Measurements from ENCODE around the gene PPP1R12B.
"Not testable (repeated sequence)": the region's sequence is repeated elsewhere in the genome, so short reads cannot be mapped to it uniquely, and the experiment has no call there.

The PPP1R12B gene

DNA sequence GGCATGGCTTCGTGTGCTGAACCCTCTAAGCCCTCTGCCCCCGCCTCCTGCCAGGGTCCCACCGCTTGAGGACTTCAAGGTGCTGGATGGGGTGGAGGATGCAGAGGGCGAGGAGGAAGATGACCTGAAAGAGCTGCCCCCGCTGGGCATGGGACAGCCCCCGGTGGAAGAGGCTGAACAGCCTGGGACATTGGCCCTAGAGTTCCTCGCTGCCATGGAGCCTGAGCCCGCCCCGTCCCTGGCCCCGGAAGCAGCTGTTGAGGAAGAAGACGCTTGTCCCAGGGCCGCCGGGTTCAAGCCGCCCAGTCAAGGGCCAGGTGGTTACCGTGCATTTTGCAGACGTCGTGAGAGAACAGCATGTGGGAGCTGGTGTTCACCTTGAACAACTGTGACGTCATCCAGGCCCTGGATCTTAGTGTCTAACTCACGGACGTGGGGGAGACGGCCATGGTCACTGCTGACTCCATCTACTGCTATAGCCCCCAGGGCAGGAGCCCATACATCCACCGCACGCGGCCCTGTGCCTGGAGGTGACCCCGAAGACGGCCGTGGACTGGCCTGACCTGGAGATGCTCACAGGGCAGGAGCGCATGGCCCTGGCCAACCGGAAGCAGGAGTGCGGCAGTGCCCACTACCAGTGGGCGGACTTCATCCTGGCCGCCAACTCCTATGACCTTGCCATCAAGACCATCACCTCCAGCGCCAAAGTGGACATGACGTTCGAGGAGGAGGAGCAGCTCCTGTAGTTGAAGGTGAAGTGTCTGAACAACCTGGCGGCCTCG is 90.1 kb downstream of the PPP1R12B start:
- DNase-seq: no peak

DNA sequence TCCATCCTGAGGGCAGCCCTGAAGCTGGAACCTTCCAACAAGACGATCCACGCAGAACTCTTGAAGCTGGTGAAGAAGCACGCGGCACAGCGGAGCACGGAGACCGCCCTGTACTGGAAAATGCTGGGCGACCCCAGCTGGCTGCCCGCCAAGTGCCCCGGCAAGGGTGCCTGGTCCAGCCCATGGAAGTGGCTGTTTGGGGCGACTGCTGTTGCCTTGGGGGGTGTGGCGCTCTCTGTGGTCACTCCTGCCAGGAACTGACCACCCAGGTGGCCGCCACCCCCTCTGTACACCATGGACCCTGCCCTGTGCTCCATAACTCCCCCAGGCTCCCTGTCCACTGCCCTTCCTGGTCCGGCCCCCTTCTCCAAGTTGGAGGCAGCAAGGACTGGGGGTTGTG is 90.8 kb downstream of the PPP1R12B start:
- no peak for DNase-seq

DNA sequence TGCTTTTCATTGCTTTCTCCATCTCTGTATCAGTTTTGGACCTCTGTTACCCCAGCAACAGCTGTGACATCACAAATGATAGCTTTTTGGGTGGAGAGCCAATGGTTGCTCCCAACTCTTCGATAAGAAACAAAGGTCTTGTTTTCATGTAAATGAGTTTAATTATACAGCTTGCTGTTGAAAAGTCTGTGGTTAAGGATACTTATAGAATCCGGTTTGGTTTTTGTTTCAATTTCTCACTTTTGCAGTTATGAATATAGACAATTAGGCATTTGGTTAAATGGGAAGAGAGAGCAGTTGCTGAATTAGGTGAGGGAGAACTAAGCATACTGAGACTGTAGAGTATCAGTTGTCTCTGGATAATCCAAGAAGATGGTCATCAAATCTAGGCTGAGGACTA is 99.6 kb downstream of the PPP1R12B start:
- not testable (repeated sequence) for DNase-seq

DNA sequence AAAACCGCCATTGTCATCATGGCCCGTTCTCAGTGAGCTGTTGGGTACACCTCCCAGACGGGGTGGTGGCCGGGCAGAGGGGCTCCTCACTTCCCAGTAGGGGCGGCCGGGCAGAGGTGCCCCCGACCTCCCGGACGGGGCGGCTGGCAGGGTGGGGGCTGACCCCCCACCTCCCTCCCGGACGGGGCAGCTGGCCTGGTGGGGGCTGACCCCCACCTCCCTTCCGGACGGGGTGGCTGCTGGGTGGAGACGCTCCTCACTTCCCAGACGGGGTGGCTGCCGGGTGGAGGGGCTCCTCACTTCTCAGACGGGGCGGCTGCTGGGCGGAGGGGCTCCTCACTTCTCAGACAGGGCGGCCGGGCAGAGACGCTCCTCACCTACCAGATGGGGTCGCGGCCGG is 103.1 kb downstream of the PPP1R12B start:
- not testable (repeated sequence) for DNase-seq

DNA sequence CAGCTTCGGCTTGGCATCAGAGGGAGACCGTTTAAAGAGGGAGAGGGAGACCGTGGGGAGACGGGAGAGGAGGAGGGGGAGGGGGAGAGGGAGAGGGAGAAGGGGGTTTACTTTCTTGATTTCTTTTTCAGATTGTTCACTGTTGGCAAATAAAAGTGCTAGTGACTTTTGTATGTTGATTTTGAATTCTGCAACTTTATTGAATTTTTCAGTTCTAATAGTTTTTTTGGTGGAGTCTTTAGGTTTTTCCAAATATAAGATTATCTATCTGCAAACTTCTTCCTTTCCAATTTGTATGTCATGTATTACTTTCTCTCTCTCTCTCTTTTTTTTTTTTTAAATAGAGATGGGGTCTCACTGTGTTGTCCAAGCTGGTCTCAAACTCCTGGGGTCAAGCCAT is 104.0 kb downstream of the PPP1R12B start:
- DNase-seq: no peak

DNA sequence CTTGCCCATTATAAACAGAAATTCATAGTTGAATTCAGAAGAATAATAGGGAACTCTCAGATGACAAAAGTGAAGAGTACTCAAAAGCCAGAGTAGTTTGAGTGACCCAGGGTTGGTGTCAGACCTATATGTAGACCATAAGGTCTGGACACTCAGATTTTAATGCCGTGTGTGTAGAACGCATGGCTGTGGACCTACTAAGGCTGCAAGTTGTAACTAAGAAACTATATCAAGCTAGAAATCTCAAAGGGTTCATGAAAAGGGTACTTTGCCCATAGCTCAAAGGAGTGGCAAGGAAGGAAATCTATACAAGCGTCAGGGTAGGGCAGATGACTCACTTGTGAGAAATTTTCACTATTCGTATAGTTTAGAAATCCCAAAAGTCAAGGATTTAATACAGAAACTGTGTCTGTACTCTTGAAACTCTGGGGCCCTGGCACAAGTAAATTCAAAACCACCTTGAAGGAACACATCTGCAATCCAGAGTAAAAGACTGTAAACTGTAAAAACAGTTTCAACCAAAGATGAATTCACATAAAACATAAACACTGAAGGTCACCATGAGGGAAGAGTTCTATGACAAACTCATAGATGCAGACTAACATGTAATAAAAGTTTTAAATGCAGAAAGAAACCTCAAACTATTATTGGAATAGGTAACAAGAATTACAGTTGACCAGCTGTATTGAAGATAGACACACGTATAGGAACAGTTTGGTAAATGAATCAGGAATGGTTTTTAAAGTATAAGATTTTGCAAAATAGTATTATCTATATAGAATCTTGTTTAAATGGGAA is 108.1 kb downstream of the PPP1R12B start:
- DNase-seq: not testable (repeated sequence)

DNA sequence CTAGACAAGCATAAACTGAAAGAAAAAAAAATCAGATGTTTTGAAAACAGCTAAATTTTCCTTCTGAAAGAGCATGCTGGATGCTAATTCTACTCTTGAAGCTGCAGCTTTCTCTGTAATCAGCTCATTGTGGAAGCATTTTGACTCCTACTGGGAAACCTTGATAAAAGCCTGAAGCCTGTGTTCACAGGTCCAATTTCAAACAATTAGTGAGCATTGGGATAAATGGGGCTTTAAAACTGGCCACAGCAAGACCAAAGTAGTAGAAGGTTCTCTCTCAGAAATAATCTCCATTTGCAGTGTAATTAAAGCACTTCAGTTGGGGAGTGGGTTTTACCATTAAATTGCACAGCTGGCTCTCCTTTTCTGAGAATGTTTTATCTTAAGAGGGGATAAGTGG is 110.2 kb downstream of the PPP1R12B start:
- not testable (repeated sequence) for DNase-seq

DNA sequence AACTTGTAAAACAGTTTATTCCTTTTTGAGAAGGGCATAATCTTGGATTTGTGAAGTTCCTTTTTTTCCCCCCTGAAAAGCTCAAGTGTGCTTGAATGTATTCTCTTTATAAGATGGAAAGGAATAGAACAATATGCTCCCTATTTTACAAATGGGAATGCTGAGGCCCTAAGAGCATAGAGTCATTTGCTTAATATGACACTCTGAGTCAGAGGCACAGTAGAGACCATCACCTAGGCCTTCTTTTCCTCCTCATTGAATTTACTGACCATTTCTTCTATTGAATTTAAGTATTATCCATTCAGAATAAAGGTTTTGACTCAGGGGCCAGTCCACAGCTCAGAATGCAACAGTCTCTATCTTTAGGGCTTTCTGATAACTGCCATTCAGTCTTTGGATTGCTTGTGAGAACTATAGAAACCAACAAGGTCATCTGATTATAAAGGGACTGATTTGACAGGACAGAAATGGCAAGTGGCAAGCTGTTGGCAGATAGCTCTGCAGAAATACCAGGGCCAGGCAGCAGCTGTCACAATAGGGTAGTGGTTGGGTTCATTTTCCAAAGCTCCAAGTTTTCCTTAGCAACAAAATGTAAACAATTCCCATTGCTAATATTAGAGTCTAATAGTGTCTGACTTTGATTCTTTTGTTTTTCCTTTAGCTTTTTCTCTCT is 111.1 kb downstream of the PPP1R12B start:
- DNase-seq: not testable (repeated sequence)

DNA sequence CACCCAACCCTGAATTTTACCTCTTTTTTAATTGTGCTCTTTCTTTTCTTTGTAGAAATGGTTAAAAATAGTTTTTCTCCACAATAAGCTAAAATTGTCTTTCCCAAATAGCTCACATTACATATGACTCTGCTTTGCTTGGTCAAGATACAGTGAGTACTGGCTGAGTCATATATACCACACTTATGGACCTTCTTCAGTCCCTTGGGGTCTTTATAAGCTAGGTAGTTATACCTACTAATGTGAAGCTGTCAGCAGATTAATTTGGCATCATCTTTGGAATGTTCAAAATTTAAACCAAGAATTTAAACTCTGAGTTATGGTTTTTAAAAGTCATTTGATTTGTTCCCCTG is 111.6 kb downstream of the PPP1R12B start:
- DNase-seq: not testable (repeated sequence)

DNA sequence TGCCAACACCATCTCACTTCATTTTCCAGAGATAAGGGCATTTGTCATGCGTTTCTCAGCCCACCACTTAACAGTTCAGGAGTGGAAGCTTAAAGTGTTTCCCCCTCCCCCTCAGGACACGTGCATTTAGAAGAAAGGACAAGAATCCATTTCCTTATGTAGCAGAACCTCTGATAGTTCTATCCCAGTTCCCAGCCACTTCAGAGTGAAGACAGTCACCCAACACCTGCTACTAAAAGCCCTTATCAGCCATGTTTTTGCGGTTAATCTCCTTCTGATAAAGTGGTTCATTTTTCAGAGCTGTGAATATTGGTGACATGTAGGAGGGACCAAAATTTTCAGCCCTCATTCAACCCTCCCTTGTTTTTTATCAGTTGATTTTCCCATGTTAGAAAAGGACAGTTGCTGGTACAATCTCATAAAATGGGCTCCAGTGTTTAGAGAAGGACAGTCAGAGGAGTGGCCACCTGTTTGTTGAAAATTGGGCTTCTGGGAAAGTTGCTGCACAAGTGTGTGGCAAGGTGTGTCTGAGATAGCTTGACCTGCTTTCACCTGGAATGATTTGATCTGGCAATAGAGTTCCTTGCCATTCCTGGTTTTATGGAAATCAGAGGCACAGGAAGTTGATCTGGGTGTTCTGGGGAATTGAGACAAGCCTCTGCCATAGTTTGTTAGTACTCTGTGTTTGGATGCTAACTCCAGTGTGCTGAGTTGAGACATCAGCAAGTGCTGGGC is 114.0 kb downstream of the PPP1R12B start:
- DNase-seq: no peak

DNA sequence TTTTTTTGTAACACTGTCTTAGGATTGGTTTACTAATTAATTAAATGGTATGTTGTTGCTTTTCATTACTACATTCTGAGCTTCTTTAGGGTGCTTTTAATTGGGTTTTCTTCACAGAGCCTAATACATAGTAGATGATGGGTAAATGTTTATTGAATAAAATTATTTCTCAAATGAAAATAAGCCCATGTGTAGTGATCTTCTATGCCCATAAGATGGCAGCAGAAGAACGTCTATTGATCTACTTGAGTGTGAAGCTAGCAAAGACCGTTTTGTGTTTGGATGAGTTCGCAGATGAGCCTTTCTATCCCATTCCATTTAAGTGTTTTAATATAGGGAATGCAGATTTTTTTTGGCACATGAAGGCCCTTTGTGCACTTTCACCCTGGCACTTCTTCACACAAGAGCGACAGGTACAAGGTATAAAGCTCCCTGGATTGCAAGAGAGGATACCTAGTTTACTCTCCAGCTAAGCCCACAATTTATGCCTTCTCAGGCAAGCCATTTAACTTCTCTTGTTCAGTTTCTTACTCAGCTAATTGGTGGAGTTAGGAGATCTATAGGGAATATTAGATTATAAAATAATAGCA is 115.7 kb downstream of the PPP1R12B start:
- DNase-seq: peak in 2 of 51 donors; percentile 24 to 34

DNA sequence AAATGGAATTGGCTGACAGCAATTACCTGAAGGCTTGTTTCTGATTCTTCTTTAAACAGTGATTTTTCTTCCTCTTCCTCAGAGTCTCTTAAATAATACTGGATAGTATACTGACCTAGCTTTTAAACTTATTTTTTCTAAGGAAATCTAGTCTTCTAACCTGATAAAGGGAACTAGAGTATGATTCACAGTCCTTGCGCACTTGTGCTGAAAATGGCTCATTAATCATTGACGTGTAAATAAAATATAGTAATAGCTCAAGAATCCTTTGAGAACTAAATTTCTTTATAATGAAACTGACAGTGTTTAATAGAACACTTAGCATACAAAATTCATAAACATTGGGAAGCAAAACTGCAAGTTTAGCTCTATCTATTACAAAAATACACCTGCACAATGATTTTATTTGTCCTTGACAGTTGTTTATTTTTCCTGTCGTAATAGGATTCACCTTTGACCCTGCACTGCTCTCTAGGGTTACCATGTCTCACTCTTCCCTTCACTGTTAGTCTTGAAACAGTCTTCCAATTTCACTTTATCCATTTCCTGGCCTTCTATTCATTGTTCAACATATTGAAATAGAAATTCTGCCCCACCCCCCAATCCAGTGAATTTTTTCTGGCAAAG is 117.3 kb downstream of the PPP1R12B start:
- not testable (repeated sequence) for DNase-seq

DNA sequence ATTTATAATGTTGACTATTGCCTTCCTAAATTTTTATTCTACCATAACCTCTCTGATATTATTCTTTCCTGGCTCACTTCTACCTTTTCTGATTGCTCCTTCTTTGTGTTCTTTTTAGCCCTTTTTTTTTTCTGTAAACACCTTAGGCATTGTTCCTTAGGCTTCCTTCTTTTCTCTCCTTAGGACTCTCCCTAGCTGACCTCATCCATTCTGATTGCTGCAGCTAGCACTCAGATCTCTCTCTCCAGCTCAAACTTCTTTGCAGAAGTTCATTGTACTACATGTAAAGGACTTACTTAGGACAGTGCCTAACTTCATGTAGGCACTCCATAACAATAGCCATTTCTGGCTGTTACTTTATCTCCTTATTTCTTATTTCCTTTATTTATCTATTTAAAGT is 117.8 kb downstream of the PPP1R12B start:
- DNase-seq: not testable (repeated sequence)

DNA sequence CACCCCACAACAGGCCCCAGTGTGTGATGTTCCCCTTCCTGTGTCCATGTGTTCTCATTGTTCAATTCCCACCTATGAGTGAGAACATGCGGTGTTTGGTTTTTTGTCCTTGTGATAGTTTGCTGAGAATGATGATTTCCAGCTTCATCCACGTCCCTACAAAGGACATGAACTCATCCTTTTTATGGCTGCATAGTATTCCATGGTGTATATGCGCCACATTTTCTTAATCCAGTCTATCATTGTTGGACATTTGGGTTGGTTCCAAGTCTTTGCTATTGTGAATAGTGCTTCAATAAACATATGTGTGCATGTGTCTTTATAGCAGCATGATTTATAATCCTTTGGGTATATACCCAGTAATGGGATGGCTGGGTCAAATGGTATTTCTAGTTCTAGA is 118.9 kb downstream of the PPP1R12B start:
- not testable (repeated sequence) for DNase-seq

DNA sequence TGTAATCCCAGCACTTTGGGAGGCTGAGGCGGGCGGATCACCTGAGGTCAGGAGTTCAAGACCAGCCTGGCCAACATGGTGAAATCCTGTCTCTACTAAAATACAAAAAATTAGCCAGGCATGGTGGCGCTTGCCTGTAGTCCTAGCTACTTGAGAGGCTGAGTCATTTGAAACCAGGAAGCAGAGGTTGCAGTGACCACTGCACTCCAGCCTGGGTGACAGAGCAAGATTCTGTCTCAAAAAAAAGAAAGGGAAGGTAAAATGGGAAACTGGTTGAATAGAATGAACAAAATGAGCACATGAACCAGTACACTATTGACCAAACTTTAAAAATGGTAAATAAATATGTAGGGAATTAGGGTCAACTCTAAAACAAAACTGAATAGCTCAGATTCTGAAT is 120.2 kb downstream of the PPP1R12B start:
- not testable (repeated sequence) for DNase-seq

DNA sequence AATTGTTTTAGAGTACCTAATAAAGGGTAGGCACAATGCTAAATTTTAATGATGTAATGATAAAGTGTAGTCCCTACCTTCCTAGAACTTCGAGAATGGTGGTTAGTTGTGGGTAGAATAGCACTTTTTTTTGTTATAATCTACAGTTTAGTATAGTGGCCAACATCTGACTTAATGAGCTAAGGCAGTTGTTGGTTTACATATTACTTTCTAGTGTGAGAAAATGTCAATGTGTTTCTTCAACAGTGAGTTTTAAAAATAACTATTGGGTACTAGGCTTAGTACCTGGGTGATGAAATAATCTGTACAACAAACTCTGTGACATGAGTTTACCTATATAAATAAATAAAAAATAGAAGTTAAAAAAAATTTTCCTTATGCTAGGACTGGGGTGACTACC is 120.6 kb downstream of the PPP1R12B start:
- DNase-seq: not testable (repeated sequence)

DNA sequence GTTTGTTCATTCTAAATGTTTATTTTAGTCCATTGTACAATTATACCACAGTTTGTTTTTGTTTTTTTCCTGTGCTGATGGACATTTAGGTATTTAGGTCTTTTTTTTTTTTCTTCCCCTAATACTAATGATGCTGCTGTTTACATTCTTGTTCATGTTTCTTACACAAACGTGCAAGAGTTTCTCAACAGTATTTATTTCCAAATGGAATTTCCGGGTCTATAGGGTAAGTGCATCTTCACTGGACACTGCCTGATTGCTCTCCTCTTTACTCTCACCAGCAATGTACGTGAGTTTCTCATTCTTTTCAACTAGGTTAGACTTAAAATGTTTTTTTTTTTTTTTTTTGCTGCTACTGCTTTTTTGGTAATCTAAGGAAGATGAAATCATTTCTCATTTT is 122.7 kb downstream of the PPP1R12B start:
- DNase-seq: no peak

DNA sequence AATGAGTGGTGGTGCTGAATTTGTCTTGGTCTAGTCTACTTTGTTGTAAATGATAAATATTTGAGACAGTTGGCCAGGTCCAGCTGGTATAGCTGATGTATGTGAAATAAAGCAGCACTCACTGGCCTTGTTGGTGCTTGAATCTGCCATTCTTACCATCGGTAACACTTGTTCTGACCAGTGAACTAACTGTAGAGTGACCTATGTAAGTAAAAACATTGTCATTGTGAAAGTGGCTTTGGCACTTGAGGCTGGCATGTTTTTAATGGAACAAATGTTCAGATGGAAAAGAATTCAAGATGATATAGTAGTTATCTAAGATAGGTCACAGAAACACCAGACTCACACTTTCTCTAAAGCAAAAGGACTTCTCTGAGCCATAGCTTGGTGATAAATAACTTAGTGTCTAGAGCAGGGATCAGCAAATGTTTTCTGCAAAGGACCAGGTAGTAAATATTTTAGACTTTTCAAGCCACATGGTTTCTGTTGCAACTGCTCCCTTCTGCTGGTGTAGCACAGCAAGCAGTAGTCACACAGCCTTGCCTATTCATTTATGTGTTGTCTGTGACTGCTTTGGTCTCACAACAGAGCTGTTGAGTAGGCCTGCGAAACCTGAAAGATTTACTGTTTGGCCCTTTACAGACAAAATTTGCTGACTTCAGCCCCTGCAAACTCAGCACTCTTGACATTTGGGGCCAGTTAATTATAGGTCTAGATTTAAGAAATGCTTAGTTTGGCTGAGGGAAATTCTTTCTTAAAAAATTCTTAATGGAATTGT is 124.0 kb downstream of the PPP1R12B start:
- DNase-seq: peak in 5 of 51 donors; percentile 3 to 44 (median 13)

DNA sequence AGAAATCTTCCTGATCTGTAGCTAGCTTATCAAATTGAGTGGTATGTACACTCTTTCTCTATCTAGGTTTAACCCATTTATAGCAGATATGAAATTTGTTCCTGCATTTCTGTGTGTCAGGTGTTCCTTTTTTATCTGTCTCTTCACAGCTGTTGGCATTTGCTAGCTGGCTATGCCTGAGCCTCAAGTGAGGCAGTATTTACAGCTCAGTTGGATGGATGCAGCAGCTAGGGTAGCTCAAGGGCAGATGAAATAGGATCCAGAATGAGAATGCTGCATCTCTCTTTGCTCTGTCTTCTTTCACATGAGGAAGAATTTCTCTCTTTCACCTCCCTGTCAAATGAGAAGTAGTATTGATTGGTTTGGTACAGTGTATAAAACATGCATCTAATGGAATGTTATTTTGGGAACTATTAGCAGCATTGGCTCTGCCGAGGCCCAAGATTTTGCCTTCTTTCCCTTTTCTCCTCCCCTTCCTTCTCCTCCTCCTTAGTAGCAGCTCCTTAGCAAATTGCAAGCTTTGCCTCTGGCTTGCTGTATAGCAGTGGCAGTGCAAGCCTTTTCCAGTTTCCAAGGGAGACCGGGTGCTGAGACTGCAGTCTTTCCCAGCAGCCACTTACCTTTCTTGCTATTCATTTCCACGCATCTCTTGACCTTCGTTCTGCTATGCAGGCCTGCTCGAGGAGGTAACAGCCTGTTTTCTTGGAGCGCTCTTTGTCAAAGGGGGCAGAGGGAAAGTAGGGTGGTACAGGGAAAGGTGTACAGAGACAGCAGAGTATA is 125.0 kb downstream of the PPP1R12B start:
- DNase-seq: peak in 8 of 51 donors; percentile 2 to 37 (median 21)
